Fibroblast of mammary gland (primary cell): Measurements from ENCODE around the gene CNTFR.
A peak's percentile ranks its signal among the peaks of the same experiment; 100 is the strongest.

Source experiments
- DNase-seq: peaks from one replicate; pipeline ENCODE4 v3.0.0-alpha.2; 2010; ENCODE audit warnings: low read depth
- H3K4me3 ChIP-seq: 2 replicates; pipeline ENCODE4 v1.5.1; 2011; ENCODE audit warnings: low read depth, mild to moderate bottlenecking, low read length, moderate library complexity; ENCODE audit not compliant: control insufficient read depth
- TF ChIP-seq, protein P1 (sequence below): conservative IDR thresholded peaks from 2 replicates; pipeline ENCODE4 v1.5.1; 2011; ENCODE audit warnings: low read depth, low read length, inconsistent platforms; ENCODE audit not compliant: control insufficient read depth, insufficient read depth

CNTFR gene

DNA sequence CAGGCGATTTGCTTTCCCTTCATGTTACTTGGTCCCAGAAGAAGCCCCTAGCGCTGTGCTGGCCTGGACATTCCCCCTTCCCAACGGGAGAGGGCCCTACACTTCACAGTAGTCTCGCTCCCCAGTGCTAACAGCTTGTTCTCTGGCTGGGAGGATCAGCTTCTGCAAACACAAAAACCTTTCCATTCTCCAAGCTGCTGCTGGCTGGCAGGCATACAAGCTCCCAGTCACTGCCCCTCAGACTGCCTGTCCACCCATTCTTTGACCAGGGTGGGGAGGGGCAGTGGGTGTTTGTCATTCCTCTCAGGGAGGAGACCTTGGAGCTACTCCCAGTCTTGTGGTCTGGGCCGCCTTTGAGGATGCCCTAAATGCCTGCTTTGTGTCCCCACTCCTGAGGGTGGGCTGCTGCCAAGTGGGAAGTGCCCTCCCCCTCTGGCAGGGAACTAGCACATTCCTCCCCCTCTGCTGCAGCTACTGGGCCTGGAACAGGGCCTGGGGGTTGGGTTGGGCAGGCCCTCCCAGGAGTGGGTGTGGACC lies 87.6 kb downstream of the CNTFR start:
- peak; percentile 48 for DNase-seq
- no peak overlapping the region for H3K4me3 ChIP-seq
- TF ChIP-seq, protein P1, sequence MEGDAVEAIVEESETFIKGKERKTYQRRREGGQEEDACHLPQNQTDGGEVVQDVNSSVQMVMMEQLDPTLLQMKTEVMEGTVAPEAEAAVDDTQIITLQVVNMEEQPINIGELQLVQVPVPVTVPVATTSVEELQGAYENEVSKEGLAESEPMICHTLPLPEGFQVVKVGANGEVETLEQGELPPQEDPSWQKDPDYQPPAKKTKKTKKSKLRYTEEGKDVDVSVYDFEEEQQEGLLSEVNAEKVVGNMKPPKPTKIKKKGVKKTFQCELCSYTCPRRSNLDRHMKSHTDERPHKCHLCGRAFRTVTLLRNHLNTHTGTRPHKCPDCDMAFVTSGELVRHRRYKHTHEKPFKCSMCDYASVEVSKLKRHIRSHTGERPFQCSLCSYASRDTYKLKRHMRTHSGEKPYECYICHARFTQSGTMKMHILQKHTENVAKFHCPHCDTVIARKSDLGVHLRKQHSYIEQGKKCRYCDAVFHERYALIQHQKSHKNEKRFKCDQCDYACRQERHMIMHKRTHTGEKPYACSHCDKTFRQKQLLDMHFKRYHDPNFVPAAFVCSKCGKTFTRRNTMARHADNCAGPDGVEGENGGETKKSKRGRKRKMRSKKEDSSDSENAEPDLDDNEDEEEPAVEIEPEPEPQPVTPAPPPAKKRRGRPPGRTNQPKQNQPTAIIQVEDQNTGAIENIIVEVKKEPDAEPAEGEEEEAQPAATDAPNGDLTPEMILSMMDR: peak; percentile 36
